Activated T-cell treated with anti-CD3 and anti-CD28 coated beads for 48 hours (primary cell): Measurements from ENCODE around the gene SERTAD1.
"Not testable (repeated sequence)": the region's sequence is repeated elsewhere in the genome, so short reads cannot be mapped to it uniquely, and the experiment has no call there.

ENCODE experiments used
- DNase-seq: peaks from one replicate; pipeline ENCODE4 v3.0.0-alpha.2; 2020; ENCODE audit warnings: low read depth

The SERTAD1 gene

DNA sequence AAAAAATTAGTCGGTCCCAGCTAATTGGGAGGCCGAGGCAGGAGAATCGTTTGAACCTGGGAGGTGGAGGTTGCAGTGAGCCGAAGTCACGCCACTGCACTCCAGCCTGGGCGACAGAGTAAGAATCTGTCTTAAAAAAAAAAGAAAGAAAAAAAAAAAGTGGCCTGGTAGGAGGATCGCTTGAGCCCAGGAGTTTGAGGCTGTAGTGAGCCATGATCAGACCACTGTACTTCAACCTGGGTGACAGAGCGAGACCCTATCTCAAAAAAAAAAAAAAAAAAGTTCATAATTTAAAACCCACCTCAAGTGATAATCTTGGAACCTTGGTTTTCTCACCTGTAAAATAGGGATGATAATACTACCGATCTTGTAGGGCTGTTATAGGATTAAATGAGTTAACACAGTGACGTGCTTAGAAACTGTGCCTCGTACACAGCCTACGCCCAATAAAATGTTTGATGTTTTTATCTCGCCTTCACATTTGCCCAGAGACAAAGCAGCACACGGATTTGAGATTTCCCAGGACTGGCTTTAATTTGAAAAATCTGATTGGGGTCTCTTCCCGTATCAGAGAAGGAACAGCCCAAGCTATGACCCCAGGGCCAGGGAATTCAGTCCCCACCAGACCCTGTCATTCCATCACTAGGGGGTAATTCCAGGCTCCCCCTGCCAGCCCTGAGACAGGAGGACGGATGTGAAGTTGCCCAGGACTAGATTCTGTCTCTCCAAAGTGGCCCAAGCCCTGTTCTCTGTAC lies 3.6 kb downstream of the SERTAD1 start:
- DNase-seq: no peak

DNA sequence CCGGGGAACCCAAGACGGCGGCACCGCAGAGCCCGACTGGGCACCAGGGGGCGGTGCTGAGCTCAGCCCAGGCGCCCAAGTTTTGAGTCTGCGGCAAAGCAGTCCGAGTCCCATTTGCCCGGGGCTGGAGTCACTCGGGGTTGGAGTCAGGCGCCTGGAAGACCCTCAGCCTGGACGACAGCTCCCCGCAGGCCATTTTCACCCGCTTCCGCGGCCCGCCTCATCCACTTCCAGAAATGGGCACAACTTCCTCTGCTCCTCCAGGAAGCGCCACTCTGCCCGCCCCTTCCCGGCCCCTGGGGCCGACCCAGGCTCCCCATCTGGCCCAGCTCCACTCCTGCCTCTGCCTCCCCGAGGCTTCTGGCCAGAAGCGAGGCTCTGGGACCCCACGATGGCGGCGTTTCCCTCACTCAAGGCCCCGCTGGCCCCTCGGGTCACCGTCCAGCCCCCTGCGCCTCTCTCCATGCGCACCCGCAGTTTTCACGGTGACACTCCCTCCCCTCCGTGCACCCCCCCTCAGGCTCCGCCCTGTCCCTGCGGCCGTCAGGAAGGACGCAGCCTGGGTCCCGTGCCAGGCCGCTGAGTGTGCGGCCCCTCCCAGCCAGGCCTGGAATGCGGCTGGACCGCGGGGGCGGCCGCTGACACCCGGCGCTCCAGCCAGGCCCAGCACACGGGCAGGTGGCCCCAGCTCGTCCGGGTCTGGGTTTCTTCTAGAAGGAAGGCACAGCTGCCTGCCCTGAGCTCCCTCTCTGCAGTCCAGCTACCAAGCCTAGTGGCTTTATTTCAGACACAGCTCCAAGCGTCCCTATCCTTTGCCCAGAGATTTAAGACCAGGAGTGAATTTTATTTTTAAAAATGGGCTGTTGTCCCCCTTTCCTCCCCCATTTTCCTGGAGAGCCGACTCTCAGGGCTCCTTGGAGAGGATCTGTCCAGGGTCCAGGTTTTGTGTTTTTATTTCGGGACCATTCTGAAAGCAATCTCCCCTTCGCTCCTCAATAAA lies 4.7 kb downstream of the SERTAD1 start:
- peak; percentile 70 for DNase-seq

DNA sequence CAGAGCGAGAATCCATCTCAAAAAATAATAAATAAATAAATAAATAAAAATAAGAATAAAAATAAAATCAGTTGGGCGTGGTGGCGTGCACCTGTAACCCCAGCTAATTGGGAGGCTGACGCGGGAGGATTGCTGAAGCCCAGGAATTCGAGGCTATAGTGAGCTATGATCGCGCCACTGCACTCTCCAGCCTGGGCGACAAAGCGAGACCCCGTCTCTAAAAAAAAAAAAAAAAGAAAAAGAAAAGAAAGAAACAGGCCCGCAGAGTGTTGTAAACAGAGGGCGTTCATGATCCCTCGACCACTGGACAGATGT lies 5.4 kb downstream of the SERTAD1 start:
- no peak for DNase-seq

DNA sequence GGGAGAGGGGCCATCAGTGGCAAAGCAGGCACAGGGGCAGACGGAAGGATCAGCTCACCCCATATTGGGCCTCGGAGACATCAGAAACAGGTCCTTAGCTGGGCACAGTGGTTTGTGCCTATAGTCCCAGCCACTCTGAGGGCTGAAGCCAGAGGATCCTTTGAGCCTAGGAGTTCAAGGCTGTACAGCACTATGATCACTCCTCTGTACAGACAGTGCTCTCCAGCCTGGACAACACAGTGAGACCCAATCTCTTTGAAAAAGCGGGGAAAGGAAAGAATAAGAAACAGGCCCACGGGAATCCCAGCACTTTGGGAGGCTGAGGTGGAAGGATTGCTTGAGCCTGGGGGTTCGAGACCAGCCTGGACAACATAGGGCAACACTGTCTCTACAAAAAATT lies 6.0 kb downstream of the SERTAD1 start:
- no peak for DNase-seq

- no peak for DNase-seq
Observed at GRCh38 chr19:40419066-40419612, 6.7 kb downstream of the SERTAD1 start.

DNA sequence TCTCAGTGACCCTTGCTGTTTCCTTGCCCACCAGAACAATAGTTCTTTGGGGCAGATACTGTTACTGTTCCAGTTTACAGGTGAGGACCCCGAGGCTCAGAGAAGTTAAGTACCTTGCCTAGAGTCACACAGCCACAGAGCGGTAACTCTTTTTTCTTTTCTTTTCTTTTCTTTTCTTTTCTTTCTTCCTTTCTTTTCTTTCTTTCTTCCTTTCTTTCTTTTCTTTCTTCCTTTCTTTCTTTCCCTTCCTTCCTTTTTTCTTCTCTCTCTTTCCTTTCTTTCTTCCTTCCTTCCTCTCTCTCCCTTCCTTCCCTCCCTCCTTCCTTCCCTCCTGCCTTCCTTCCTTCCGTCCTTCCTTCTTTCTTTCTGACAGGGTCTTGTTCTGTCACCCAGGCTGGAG lies 7.8 kb downstream of the SERTAD1 start:
- no peak for DNase-seq

DNA sequence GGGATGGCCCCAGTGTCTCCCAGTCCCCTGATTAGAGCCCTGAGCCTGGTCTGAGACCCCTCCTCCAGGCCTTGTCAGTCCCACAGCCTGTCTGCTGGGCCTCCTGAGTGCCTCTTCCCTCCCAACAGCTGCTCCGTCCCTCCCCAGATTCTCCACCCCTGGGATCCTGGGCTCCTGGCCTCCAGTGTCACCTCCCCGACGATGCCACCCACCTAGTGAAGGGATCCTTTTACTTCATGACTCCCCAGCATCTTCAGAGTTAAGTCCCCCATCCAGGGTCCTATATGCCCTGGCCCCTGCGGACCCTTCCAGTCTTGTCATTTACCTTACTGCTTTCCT lies 8.2 kb downstream of the SERTAD1 start:
- no peak for DNase-seq

GRCh38 chr19:40416918-40417642 lies 8.7 kb downstream of the SERTAD1 start:
- DNase-seq: no peak

DNA sequence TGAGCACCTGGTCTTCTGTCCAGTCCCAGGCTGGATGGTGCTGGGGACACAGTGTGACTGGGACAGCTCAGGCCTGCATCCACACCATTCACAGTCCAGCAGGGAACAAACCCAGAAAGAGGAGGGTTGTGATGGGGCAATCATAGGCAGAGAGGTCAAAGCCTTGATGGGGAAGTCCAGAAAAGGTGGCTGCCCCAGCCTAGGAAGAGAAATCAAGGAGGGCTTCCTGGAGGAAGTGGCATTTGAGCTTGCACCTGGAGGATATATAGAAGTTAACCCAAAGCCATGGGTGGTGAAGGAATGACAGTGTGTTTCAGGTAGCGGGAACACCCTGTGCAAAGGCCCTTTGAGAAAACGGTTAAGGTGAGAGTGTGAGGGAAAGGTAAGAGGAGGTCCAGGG lies 10.0 kb downstream of the SERTAD1 start:
- no peak for DNase-seq

DNA sequence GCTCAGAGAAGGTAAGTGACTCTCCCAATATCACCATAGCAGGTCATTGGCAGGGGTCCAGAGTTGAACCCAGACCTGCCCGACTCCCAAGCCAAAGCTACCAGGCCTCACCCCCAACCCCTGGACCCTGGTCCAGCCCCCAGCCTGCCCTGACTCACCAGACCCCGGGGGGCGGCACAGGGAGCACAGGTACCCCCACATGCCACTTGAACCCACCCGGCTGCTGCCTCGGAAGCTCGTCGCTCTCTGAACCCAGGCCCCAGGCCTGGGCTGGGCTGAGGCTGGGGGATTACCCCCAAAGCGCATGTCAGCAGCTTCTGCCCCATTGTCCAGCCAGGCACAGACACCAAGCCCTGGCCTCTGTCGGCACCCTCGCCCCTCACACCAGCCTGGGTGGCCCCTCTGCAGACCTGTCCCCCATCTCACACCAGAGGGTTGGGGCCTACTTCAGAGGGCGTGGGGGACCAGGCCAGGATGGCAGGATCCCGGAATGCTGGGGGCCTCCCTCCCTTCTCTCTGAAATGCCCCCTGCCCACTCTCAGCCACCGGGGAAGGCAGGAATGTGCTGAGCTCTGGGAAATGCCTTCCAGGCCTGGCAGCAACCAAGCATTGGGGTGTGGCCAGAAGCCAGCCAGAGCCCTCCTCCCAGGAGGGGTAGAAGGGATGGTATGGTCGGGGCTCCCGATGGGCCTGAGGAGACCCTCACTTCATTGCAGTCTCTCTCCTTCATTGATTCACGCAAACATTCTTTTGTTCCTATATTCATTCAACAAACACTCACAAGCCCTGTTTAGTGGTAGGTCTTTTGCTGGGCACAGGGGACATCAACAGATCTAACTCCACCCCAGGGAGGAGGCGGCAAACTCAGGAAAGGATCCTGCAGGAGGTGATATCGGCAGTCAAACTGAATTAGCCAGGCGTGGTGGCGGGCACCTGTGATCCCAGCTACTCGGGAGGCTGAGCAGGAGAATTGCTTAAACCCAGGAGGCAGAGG lies 11.0 kb downstream of the SERTAD1 start:
- no peak for DNase-seq

- DNase-seq: no peak
Observed at GRCh38 chr19:40413291-40413845, 12.4 kb downstream of the SERTAD1 start, which contains the start of gene PRX. TSS of gene PRX (minus strand) at chr19:40413378. CDS start at chr19:40407932, 5,446 bp downstream.

GRCh38 chr19:40412866-40413265 lies 12.9 kb downstream of the SERTAD1 start:
- DNase-seq: no peak

DNA sequence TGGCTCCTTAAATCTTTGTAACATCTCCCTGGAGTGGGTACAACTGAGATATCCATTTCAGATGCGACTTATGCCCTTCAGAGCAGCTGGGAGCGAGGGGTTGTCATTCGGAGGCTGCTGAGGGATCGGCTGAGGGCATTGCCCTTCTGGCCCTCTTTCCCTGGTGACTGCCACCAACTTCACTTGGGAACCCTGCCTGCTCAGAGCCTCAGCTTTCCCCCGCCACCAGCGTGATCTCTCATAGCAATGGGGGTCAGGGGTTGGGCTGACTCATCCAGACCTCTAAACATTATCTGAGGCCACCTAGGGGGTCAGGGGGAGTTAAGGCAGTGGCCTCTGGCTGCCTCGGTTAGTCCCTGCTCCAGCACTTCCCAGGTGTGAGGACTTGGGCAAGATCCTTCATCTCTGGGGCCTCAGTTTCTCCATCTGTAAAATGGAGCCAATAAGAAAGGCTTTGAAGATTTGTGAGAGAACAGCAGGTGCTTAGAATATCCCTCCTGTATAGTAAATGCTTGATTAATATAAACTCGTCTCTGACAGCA lies 13.8 kb downstream of the SERTAD1 start:
- no peak for DNase-seq

DNA sequence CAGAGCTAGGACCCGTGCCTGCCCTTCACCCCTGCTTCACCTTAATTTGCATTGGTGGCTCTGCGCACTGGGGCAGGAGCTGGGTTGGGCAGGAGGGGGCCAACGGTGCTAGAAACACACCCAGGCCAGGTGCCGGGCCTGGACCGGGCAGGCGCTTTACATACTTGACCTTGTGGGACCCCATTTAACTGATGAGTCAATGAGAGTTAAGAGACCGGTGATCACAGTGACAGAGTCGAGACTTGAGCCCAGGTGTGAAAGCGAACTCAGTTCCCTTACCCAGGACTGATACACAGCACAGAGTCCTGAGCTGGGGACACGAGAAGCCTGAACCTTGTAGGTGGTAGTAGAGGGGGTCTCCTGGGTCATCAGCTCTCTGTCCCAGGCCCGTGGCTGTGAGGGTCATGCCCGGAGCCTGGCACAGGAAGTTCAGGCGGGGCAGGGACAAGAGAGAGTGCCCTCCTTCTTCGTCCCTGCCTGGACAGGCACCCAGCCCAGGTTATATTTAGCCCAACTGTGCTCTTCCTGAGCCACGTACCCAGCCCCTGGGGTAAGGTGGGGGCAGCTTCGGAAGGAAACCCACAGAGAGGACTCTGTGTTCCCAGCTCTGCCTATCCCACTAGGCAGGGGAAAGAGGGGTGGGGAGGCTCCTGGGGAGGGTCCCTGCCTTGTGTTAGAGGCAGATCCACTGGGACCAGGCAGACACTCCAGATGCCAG lies 14.5 kb downstream of the SERTAD1 start:
- DNase-seq: no peak

DNA sequence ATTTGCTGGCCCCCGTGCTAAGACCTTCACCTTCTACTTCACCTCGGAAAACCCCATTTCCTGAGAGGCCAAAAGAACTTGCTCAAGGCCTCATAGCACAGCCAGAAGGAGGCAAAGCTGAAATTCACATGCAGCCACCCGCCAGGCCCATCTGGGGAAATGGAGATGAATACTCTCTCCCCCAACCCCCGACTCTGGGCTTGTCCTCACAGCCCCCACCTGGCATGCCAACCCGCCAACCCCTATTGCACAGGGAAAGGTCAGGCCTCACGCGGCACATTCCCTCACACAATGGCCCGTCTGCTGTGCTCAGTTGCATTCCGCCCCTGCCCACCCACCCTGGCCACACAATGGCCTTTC lies 15.8 kb downstream of the SERTAD1 start:
- no peak for DNase-seq

GRCh38 chr19:40408598-40408925 lies 17.2 kb downstream of the SERTAD1 start:
- not testable (repeated sequence) for DNase-seq

- no peak for DNase-seq
Observed at GRCh38 chr19:40407714-40408597, 17.8 kb downstream of the SERTAD1 start.

DNA sequence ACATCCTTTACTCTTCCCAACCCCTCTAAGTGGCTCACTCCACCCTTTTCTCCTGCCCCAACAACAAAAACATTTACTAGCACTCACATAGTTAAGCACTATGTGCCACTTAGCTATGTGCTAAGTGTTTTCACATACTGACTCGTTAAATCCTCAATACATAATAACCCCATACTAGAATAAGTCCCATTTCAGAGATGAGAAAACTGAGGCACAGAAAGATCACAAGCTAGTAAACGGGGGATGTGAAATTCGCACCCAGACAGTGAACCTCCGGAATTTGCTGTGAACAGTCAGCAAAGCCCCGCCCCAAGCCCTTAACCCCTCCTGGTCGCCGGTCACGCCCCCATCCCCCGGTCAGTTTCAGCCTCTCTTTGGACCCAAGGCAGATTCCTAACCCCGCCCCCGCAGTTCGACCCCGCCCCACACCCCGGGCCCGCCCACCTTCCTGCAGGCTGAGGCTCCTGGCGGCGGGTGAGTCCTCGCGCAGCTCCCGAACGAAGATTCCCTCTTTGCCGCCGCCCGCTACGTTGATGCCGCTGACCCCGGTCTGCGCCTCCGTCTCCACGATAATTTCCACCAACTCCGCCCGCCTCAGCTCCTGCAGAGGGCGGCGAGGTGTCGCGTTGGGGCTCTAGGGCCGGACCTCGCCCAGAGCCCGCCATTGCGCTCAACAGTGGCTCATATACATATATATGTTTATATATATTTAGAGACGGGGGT lies 22.4 kb downstream of the SERTAD1 start:
- DNase-seq: peak; percentile 78
